H1 (cell line): ENCODE measurements around the gene SLIT3. TPM values are rescaled to one million over a fixed set of nuclear protein-coding genes. Genes with fewer than 3 reads are reported as not detected.

Source experiments
- CTCF ChIA-PET: fragments of 300-600 bp; sonication (Branson Sonifier 250); formaldehyde crosslinking; loops from one replicate; lab custom pipeline; 2021; ENCODE audit not compliant: partially characterized antibody; lab: Charles Lee
- POLR2A ChIA-PET: fragments of 300-600 bp; sonication (Branson Sonifier 250); formaldehyde crosslinking; loops from one replicate; lab custom pipeline; 2021; ENCODE audit warnings: inconsistent platforms; ENCODE audit not compliant: partially characterized antibody; lab: Charles Lee
- DNase-seq, 2 experiments: peaks; one replicate each; pipeline versions ENCODE4 v3.0.0 to v3.0.0-alpha.2; 2010 to 2022; ENCODE audit warnings: low spot score in 2 of 2, low read depth in 1 of 2, mixed read lengths in 1 of 2
- FAIRE-seq: peaks from 2 replicates; lab custom pipeline; 2011; peaks lifted over from hg19 to GRCh38; lab: Jason Lieb, UNC
- H2AFZ ChIP-seq: 2 replicates; pipeline ENCODE4 v1.8.1; 2012; ENCODE audit warnings: low read length, inconsistent platforms
- H2AK5ac ChIP-seq: 2 replicates; pipeline ENCODE4 v1.6.1; 2013; ENCODE audit warnings: low read depth, low read length
- H2BK120ac ChIP-seq: replicated peaks from 2 replicates; pipeline ENCODE3; 2013; ENCODE audit warnings: low read depth, low read length, inconsistent platforms
- H2BK12ac ChIP-seq: 2 replicates; pipeline ENCODE4 v1.6.1; 2013; ENCODE audit warnings: low read depth, low read length
- H2BK15ac ChIP-seq: 2 replicates; pipeline ENCODE4 v1.6.1; 2013; ENCODE audit warnings: low read length
- H2BK20ac ChIP-seq: 2 replicates; pipeline ENCODE4 v1.6.1; 2013; ENCODE audit warnings: low read length
- H2BK5ac ChIP-seq: 2 replicates; pipeline ENCODE4 v1.6.1; 2013; ENCODE audit warnings: low read depth, low read length
- H3K14ac ChIP-seq: 2 replicates; pipeline ENCODE4 v1.6.1; 2013; ENCODE audit warnings: inconsistent platforms; ENCODE audit not compliant: insufficient read length
- H3K18ac ChIP-seq: 2 replicates; pipeline ENCODE4 v1.6.1; 2013; ENCODE audit warnings: low read length; ENCODE audit errors: extremely low read depth
- H3K23ac ChIP-seq: 2 replicates; pipeline ENCODE4 v1.6.1; 2013; ENCODE audit warnings: inconsistent platforms; ENCODE audit not compliant: insufficient read length
- H3K23me2 ChIP-seq: 2 replicates; pipeline ENCODE4 v1.6.1; 2013; ENCODE audit warnings: low read depth, low read length
- H3K27ac ChIP-seq: 2 replicates; pipeline ENCODE4 v1.6.1; 2011; ENCODE audit warnings: low read depth, low read length, inconsistent platforms
- H3K27me3 ChIP-seq, 4 experiments: replicated peaks in 1 of 4; 1 replicate in 1 of 4; 2 replicates in 3 of 4; pipeline versions ENCODE4 v1.6.1 to v1.8.1; 2011 to 2013; ENCODE audit warnings: low read length in 3 of 4, mild to moderate bottlenecking in 3 of 4, inconsistent platforms in 2 of 4, mixed read lengths in 2 of 4, moderate library complexity in 1 of 4; ENCODE audit not compliant: control insufficient read depth in 3 of 4, insufficient read depth in 3 of 4; ENCODE audit errors: extremely low read depth in 1 of 4
- H3K36me3 ChIP-seq, 4 experiments: 2 replicates each; pipeline versions ENCODE4 v1.6.1 to v1.8.1; 2011 to 2013; ENCODE audit warnings: mild to moderate bottlenecking in 4 of 4, low read length in 3 of 4, moderate library complexity in 2 of 4, control low read depth in 1 of 4, inconsistent platforms in 1 of 4; ENCODE audit not compliant: insufficient read depth in 4 of 4, control insufficient read depth in 2 of 4
- H3K4ac ChIP-seq: replicated peaks from 2 replicates; pipeline ENCODE3; 2013; ENCODE audit warnings: low read length, low read depth, mixed read lengths, inconsistent platforms; ENCODE audit not compliant: insufficient read length
- H3K4me1 ChIP-seq, 4 experiments: replicated peaks in 1 of 4; 1 replicate in 1 of 4; 2 replicates in 3 of 4; pipeline versions ENCODE4 v1.6.1 to v1.8.1; 2011 to 2013; ENCODE audit warnings: low read length in 3 of 4, inconsistent platforms in 2 of 4, mixed read lengths in 1 of 4; ENCODE audit not compliant: insufficient read depth in 4 of 4, control insufficient read depth in 3 of 4
- H3K4me2 ChIP-seq, 2 experiments: 2 replicates each; pipeline versions ENCODE4 v1.6.1 to v1.8.1; 2011 to 2013; ENCODE audit warnings: low read depth in 2 of 2, low read length in 2 of 2, control low read depth in 1 of 2, inconsistent platforms in 1 of 2, mild to moderate bottlenecking in 1 of 2; ENCODE audit not compliant: insufficient read depth in 1 of 2
- H3K4me3 ChIP-seq, 4 experiments: fragments of 200-600, 300-600 bp in 1 of 4; sonication (generic), shearing (Covaris generic), sonication (Bioruptor Twin) in 1 of 4; 2 replicates each; pipeline versions ENCODE4 v1.5.1 to v1.8.1; 2011 to 2016; ENCODE audit warnings: low read length in 4 of 4, low read depth in 3 of 4, control low read depth in 2 of 4, inconsistent platforms in 2 of 4, mild to moderate bottlenecking in 2 of 4, mixed read lengths in 1 of 4, moderate library complexity in 1 of 4; ENCODE audit not compliant: insufficient read depth in 2 of 4; ENCODE audit errors: extremely low read depth in 1 of 4
- H3K56ac ChIP-seq: replicated peaks from 2 replicates; pipeline ENCODE3; 2013; ENCODE audit warnings: low read depth, mild to moderate bottlenecking, mixed read lengths, low read length, inconsistent platforms; ENCODE audit not compliant: insufficient read length
- H3K79me1 ChIP-seq: 2 replicates; pipeline ENCODE4 v1.6.1; 2013; ENCODE audit warnings: low read depth, low read length, control low read depth
- H3K79me2 ChIP-seq, 2 experiments: 2 replicates each; pipeline versions ENCODE4 v1.6.1 to v1.8.1; 2012 to 2013; ENCODE audit warnings: low read length in 2 of 2, mild to moderate bottlenecking in 2 of 2, inconsistent platforms in 1 of 2; ENCODE audit not compliant: insufficient read depth in 2 of 2, control insufficient read depth in 1 of 2
- H3K9ac ChIP-seq, 4 experiments: replicated peaks in 1 of 4; 1 replicate in 1 of 4; 2 replicates in 3 of 4; pipeline versions ENCODE4 v1.6.1 to v1.8.1; 2011 to 2013; ENCODE audit warnings: low read depth in 3 of 4, low read length in 3 of 4, control low read depth in 2 of 4, mild to moderate bottlenecking in 2 of 4, moderate library complexity in 2 of 4, inconsistent platforms in 1 of 4; ENCODE audit errors: extremely low read depth in 1 of 4
- H3K9me3 ChIP-seq, 2 experiments: 2 replicates each; pipeline versions ENCODE4 v1.6.1 to v1.8.1; 2012 to 2013; ENCODE audit warnings: mild to moderate bottlenecking in 2 of 2, moderate library complexity in 2 of 2, control low read depth in 1 of 2, inconsistent platforms in 1 of 2, low read depth in 1 of 2, low read length in 1 of 2, mixed read lengths in 1 of 2; ENCODE audit not compliant: insufficient read depth in 2 of 2
- H4K20me1 ChIP-seq, 2 experiments: replicated peaks in 1 of 2; 2 replicates each; pipeline versions ENCODE3 to v1.8.1; 2011 to 2013; ENCODE audit warnings: inconsistent platforms in 2 of 2, low read length in 2 of 2, mild to moderate bottlenecking in 1 of 2; ENCODE audit not compliant: insufficient read depth in 2 of 2, control insufficient read depth in 1 of 2
- H4K5ac ChIP-seq: 2 replicates; pipeline ENCODE4 v1.6.1; 2013; ENCODE audit warnings: low read length, low read depth, mixed read lengths, inconsistent platforms; ENCODE audit not compliant: insufficient read length
- H4K8ac ChIP-seq: 2 replicates; pipeline ENCODE4 v1.8.0; 2013; ENCODE audit warnings: mild to moderate bottlenecking, moderate library complexity, low read length, inconsistent platforms; ENCODE audit not compliant: insufficient read depth; ENCODE audit errors: extremely low read depth
- H4K91ac ChIP-seq: replicated peaks from 2 replicates; pipeline ENCODE3; 2013; ENCODE audit warnings: low read length, mixed read lengths, inconsistent platforms; ENCODE audit not compliant: insufficient read length
- ATF2 ChIP-seq: IDR thresholded peaks from 2 replicates; pipeline ENCODE4 v1.6.1; 2012; ENCODE audit warnings: low read length, inconsistent platforms
- CREB1 ChIP-seq: IDR thresholded peaks from 2 replicates; pipeline ENCODE4 v1.6.1; 2012; ENCODE audit warnings: inconsistent platforms
- EGR1 ChIP-seq: IDR thresholded peaks from 2 replicates; pipeline ENCODE4 v1.6.1; 2011; ENCODE audit warnings: low read depth, low read length, borderline replicate concordance
- EP300 ChIP-seq, 2 experiments: IDR thresholded peaks; 1 replicate in 1 of 2; 2 replicates in 1 of 2; pipeline ENCODE4 v1.6.1; 2011 to 2012; ENCODE audit warnings: low read depth in 2 of 2, low read length in 2 of 2, mild to moderate bottlenecking in 2 of 2, borderline replicate concordance in 1 of 2, inconsistent platforms in 1 of 2, moderate library complexity in 1 of 2
- FOSL1 ChIP-seq: IDR thresholded peaks from 2 replicates; pipeline ENCODE4 v1.6.1; 2011; ENCODE audit warnings: mild to moderate bottlenecking, low read depth, low read length, moderate library complexity; ENCODE audit not compliant: insufficient read depth
- HDAC6 ChIP-seq: IDR thresholded peaks from one replicate; pipeline ENCODE4 v1.7.1; 2012; ENCODE audit warnings: low read depth, mild to moderate bottlenecking, inconsistent platforms, low read length, moderate library complexity
- KDM4A ChIP-seq: IDR thresholded peaks from one replicate; pipeline ENCODE4 v1.7.1; 2012; ENCODE audit warnings: low read depth, mild to moderate bottlenecking, moderate library complexity, low read length, inconsistent platforms; ENCODE audit not compliant: severe bottlenecking
- KDM5A ChIP-seq: fragments of 200-600 bp; IDR thresholded peaks from 2 replicates; pipeline ENCODE4 v1.7.1; 2012; ENCODE audit warnings: mild to moderate bottlenecking, low read length, inconsistent platforms, mixed read lengths
- SP4 ChIP-seq: IDR thresholded peaks from 2 replicates; pipeline ENCODE4 v1.6.1; 2012; ENCODE audit warnings: low read length, inconsistent platforms
- SRF ChIP-seq: IDR thresholded peaks from 2 replicates; pipeline ENCODE4 v1.6.1; 2011; ENCODE audit warnings: mild to moderate bottlenecking, low read depth, low read length, moderate library complexity
- USF2 ChIP-seq: IDR thresholded peaks from 2 replicates; pipeline ENCODE4 v1.6.1; 2011; ENCODE audit warnings: low read length, improper control_type of control experiment
- YY1 ChIP-seq: IDR thresholded peaks from 2 replicates; pipeline ENCODE4 v1.6.1; 2011; ENCODE audit warnings: low read depth, mild to moderate bottlenecking, low read length
- WGBS, 2 experiments: shearing (Covaris generic) in 1 of 2; methylation state at CpG; one replicate each; pipeline versions ENCODE4 v1.1.6 to v1.1.7; 2013 to 2015; ENCODE audit warnings: low lambda C conversion rate in 2 of 2, mixed read lengths in 2 of 2, inconsistent platforms in 1 of 2, low coverage in 1 of 2, missing lambda C conversion rate in 1 of 2; ENCODE audit not compliant: insufficient replicate concordance in 2 of 2, insufficient coverage in 1 of 2, insufficient read length in 1 of 2; ENCODE audit errors: extremely low coverage in 1 of 2, missing lambda C conversion rate in 1 of 2; 5-methylcytosine and 5-hydroxymethylcytosine counted together
- polyA plus RNA-seq, 7 experiments: library from polyadenylated mRNA; depleted of rRNA in 3 of 7; stranded (reverse) in 5 of 7; unstranded in 2 of 7; fragments of >200 nt in 5 of 7; fragments of 200-250 nt in 2 of 7; gene quantifications; 1 replicate in 5 of 7; 2 replicates in 1 of 7; 4 replicates in 1 of 7; pipeline versions ENCODE4 v1.2.1 to v1.2.3, GENCODE V29; 2011 to 2013; ENCODE audit warnings: missing spikeins in 2 of 7, mixed read lengths in 2 of 7
- total RNA-seq: library from RNA; stranded (reverse); fragmentation: NEBNext Ultra II Directional; extraction: Animal tissue kit (Norgen Biotek cat#: 25700); gene quantifications from 2 replicates; pipeline ENCODE4 v1.2.1, GENCODE V29; 2021

Gene SLIT3
- total and polyA plus RNA-seq, 2 of the 8 experiments (the other 6 are each of a cell fraction or from before 2014, with no cell fraction given), result 1.1 to 1.2 TPM

- Histone ChIP-seq H3K27ac (no peak overlapping the region), H3K14ac (no peak overlapping the region), H3K79me2 (no peaks in the 10 kb centered on the region), H2BK15ac (no peak overlapping the region), H4K91ac (no peak overlapping the region), H3K9ac (no peak overlapping the region), H3K4me1 (peaks cover 2 to 18% (median 9%) of the 10 kb centered on the region in 4 experiments; a peak in 6 of 7 replicates), H3K27me3 (peaks cover 0 to 2% (median 0%) of the 10 kb centered on the region in 4 experiments; a peak in 2 of 7 replicates), H3K56ac (no peak overlapping the region), H3K4ac (no peak overlapping the region), H3K36me3 (no peaks in the 10 kb centered on the region), H2AFZ (no peak overlapping the region), H2BK20ac (no peak overlapping the region), H3K4me2 (no peak overlapping the region), H2AK5ac (no peak overlapping the region), H4K8ac (no peak overlapping the region), H3K9me3 (no peaks in the 10 kb centered on the region), H3K4me3 (no peak overlapping the region), H4K5ac (no peak overlapping the region), H3K23ac (no peak overlapping the region), H2BK12ac (no peak overlapping the region), H3K23me2 (peaks cover 4% of the 10 kb centered on the region; the same call in 1 of the 2 replicates), H3K79me1 (no peaks in the 10 kb centered on the region), H4K20me1 (no peaks in the 10 kb centered on the region), H2BK5ac (no peak overlapping the region), H3K18ac (no peak overlapping the region), H2BK120ac (no peak overlapping the region)
- no peak for DNase-seq
- ChIA-PET POLR2A (no interaction called here), CTCF (no interaction called here)
- no peak for FAIRE-seq
- WGBS, 2 experiments, result 92% methylated on average over 5 of the region's 5 CpGs; no CpG with 5 or more reads in 1 of the 2 experiments
- TF ChIP-seq EGR1, result no peak
- TF ChIP-seq CREB1, result no peak
- TF ChIP-seq KDM5A, result no peak
- TF ChIP-seq SRF, result no peak
- no peak for TF ChIP-seq YY1
- no peak for TF ChIP-seq SP4
- no peak for TF ChIP-seq ATF2
- TF ChIP-seq KDM4A, result no peak
- no peak for TF ChIP-seq EP300 (IDR thresholded peaks at IDR 0.05; ENCODE audit: borderline replicate concordance in 1 of 2, low read depth in 2 of 2, low read length in 2 of 2)
- no peak for TF ChIP-seq FOSL1
- TF ChIP-seq USF2, result no peak
- no peak for TF ChIP-seq HDAC6
Measured at GRCh38 chr5:169065400-169065799, 235.5 kb downstream of the SLIT3 start.
